ENCODE measurements around the gene ETV1.

Gene ETV1

GRCh38 chr7:13987395-13987794 is 2.1 kb downstream of the ETV1 start:
- DNase-seq (ENCODE audit: extremely low read depth in 1 of 2, low read depth in 1 of 2) = no peak

DNA sequence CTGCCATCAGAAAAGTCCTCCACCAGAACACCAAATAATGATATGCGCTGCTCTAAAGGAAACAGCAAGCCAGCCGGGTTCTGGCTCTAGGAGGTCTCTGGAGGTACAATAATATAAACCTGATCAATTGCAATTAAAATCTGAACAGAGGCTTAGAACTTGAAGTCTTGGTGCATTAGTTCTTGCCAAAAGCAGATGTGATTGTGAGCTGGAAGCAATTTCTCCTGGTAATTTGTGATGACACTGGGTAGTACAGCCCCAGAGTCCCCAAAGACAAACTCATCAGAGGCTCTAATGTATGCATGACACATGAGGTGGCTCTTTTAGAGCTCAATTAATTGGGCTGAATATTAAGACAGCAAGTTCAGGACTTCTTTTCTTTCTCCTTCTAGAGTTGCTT is 3.3 kb downstream of the ETV1 start:
- DNase-seq (ENCODE audit: extremely low read depth in 1 of 2, low read depth in 1 of 2) = no peak

DNA sequence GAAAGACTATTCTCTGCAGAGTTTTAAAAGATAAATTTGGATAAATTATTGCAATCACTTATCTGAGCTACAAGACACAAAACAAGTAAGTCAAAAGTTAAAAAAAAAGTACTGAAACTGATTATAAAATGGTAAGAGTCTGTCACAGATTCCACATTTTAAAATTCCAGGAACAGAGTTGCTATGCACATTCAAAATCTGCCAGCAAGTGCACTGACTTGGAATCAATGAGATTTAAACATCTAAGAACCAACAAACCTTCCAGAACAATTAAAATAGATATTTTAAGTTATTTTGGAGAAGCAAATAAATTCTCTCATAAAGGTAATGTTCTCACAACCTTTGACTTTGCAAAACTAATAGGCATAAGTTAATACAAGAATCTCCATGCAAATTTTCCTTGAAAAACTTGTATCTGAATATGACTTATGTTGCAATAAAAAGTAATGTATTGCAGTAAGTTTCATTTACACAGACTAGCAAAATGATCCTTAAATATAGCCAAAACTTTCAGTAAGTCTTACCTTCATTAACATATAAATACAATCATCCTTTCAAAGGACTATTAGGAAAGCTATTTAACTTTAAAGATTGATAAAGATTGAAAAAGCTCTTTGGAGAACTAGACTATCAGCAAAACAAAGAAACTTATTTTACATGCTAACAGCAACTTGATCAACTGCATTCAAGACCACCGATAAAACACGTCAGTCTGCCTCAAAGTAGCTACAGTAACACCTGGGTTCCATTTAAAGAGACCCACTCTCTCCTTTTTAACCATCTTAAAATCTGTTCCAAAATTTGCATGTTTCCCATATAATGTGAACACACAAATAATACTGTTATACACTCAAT is 4.4 kb downstream of the ETV1 start:
- DNase-seq (ENCODE audit: extremely low read depth in 1 of 2, low read depth in 1 of 2) = no peak

GRCh38 chr7:13984061-13984460 is 5.4 kb downstream of the ETV1 start:
- no peak for DNase-seq (ENCODE audit: extremely low read depth in 1 of 2, low read depth in 1 of 2)

DNA sequence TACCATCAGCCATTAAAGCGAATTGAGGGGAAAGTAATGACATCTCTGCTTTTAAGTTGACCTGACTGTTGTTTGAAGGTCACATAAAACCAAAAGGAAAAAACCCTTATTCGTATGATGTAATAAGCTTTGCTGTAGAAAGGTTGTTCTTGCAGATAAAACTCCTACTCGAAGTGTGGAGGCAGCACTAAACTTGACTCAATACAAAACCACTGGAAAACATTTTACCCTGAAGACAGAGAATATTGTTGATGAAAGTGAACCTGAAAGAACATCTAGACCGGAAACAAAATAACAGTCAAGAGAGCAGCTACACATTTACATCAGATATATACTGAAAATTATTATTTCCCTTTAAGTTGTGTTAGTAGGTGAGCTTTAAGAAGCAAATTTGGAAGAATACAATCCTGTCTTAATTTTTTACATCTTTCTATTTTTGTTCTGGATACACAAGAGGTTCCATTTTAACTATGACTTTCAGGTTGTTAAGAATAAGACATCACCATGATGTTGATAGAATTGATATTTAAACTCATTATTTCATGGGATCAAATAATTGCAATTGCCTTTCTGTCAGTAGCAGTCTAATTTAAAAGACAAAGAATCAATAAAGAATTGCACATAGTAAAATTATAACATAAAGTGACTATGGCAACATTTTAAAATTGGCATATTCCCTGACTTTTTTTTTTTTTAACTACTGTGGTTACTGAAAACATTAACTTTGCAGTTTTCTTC is 6.4 kb downstream of the ETV1 start:
- DNase-seq (ENCODE audit: extremely low read depth in 1 of 2, low read depth in 1 of 2) = no peak

GRCh38 chr7:13981070-13981469 is 8.4 kb downstream of the ETV1 start:
- no peak for DNase-seq (ENCODE audit: extremely low read depth in 1 of 2, low read depth in 1 of 2)

DNA sequence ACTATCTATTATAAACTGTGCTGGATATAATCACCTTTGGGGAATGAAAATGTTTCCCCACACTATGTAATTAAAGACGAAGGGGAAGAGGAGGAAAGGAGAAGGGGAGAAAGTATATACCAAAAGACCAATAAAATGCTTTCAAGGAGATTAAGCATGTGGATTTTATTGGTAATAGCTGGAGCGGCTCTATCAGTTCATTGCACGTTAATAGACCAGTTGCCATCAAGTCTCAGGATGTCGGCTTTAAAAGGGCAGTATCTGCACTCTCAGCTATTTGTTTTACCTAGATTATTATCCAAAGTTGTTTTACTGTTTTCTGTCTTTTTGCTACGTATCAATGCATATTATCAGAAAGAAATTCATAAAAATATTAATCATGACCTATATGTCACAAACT is 9.0 kb downstream of the ETV1 start:
- no peak for DNase-seq (ENCODE audit: extremely low read depth in 1 of 2, low read depth in 1 of 2)

DNA sequence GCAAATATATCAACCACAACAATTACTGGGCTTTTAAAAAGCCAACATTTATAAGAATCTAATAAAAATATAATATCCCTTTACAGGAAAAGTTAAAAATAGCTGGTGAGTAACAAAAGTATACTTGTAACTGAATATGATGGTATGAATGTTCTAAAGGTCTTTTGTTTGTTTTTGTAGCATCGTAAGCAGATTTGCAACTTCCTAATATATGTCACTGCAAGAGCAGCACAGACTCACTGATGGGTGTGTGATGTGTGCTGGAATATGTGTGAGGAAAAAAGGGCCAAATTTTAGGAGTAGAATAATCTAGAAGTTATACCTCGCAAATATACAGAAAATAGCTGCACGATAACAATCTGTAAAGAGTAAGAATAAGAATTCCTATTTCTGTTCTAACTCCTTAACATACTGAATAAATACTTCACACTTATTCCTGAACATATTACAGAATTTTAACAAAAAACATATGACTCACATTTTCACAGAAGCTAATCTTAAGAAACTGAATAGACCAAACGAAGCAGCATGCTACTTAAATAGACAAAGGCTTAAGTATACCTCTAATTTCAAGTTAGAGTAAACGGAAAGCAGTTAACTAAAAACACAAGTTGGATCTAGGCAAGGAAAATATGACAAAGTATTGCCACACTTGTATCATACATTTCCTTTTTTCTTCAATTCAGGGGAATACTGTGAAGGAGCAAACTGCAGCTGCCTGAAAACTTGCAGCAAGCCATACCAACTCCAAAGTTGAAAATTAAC is 9.6 kb downstream of the ETV1 start:
- DNase-seq (ENCODE audit: extremely low read depth in 1 of 2, low read depth in 1 of 2) = no peak

GRCh38 chr7:13976594-13976993 is 12.9 kb downstream of the ETV1 start:
- no peak for DNase-seq (ENCODE audit: extremely low read depth in 1 of 2, low read depth in 1 of 2)

GRCh38 chr7:13965077-13965476 is 24.4 kb downstream of the ETV1 start:
- no peak for DNase-seq (ENCODE audit: extremely low read depth in 1 of 2, low read depth in 1 of 2)

DNA sequence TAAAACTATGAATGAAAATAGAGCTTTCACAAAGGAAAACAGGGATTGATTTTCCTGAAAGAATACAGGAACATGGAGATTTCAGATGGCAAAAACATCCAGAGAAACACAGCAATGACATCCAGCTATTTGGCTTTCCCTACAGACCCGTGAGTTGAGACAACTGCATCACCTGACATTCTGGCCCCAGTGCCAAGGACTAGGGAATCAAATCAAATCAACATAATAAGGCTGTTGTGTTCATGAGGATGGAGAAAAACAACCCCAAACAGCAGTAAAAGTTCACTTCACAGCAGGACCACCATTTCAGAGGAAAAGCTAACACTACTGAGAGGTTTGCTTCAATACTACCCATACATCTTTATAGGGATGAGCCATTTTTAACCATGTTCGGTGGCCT is 25.5 kb downstream of the ETV1 start:
- DNase-seq (ENCODE audit: extremely low read depth in 1 of 2, low read depth in 1 of 2) = no peak

DNA sequence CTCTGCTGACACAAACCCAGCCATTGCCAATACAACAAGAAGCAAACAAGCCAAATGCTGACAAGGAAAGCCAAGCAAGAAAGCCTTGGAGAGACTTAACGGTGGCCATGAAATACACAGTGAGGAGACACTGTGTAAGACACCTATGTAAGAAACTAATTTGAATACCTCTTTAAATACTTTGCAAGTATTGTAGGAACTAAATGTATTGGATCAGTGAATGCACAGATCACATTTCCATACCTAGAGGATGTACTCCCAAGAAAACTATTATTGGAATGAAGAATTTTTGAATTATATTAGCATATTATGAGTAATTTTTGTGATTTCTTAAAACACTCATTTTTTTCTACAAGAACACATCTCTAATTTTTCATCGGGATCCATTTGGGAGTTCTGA is 34.0 kb downstream of the ETV1 start:
- no peak for DNase-seq (ENCODE audit: extremely low read depth in 1 of 2, low read depth in 1 of 2)

GRCh38 chr7:13953368-13953767 is 36.1 kb downstream of the ETV1 start:
- no peak for DNase-seq (ENCODE audit: extremely low read depth in 1 of 2, low read depth in 1 of 2)

DNA sequence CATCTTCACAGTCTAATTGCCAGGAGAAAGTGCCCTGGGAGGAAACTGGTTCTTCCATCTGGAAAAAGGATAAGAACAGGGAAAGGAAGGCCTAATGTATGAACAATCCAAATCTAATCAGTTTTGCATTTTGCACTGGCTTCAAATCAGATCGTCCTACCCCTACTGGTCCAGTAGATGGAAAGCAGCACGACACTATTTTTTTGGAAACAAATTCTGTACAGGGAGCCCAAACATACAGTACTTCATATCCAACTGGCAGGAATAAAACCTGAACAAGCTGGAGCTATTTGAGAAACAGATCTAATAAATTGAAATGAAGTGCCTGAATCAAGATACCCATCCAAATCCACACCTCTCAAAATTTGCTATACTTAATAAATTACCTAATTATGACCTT is 36.5 kb downstream of the ETV1 start:
- no peak for DNase-seq (ENCODE audit: extremely low read depth in 1 of 2, low read depth in 1 of 2)

DNA sequence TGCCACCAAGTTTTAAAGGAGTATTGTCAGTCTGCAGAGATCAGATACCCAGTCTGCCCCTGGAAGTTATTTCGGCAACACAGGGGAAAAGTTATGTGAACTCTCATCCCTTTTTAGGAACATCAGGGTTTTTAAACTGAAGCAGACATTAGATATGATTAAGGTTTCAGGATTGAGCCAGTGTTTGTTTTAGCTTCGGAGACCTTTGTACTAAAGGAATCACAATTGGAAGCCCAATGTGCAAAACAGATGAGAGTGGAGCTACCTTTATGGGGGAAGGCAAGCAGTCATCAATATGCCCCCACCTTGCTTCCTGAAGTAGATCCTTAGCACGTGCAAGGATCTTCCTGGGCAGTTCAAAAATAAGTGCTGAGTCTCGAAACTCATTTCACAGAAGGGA is 39.5 kb downstream of the ETV1 start:
- DNase-seq (ENCODE audit: extremely low read depth in 1 of 2, low read depth in 1 of 2) = no peak

GRCh38 chr7:13949445-13949844 is 40.0 kb downstream of the ETV1 start:
- DNase-seq (ENCODE audit: extremely low read depth in 1 of 2, low read depth in 1 of 2) = no peak

DNA sequence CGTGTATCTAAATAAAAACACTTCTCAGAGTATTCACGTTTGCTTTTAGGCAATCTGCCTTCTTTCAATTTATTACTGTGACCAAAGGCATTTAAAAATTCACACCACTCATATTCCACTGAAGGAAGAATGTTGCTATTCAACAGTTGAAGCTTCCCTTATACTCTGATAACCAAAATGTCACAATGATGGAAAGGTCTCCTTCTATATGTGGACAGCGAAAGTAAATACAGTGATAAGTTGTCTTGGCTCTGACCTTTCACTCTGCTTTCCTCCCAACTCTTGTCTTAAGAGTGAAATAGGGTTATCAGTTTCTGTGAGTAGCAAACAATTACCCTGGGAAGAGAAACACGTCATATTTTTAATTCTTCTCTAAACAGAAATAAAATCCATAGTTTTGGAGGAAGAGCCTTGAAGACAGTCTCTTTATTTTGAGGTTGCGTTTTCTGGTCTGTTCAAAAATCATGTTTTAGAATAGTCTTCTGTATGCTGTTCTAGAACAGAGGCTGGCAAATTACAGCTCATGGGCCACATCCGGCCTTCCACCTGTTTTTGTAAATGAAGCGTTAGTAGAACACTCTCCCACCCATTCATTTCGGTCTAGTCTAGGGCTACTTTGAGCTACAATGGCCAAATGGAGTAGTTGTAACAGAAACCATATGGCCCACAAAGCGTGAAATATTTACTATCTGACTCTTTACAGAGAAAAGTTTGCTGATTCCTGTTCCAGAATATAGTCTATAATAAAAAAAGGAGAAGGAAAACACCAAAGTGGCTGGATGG is 41.3 kb downstream of the ETV1 start:
- no peak for DNase-seq (ENCODE audit: extremely low read depth in 1 of 2, low read depth in 1 of 2)

DNA sequence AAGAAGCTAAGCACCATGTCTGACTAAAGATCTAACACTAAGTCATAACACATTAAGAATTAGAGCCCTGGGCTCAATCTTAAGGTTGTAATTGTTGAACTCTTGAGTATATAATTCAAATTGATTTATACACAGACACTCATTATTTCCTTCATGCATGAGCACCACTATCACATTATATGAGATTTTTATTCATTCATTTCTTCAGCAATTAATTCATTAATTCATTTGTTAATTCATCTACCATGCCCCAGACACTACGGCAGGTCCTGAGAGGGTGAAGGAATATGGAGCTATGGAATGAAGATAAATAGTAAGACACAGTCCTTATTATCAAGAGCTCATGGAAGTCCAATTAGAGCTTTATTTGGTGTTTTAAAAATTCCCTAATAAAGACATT is 41.9 kb downstream of the ETV1 start:
- no peak for DNase-seq (ENCODE audit: extremely low read depth in 1 of 2, low read depth in 1 of 2)

DNA sequence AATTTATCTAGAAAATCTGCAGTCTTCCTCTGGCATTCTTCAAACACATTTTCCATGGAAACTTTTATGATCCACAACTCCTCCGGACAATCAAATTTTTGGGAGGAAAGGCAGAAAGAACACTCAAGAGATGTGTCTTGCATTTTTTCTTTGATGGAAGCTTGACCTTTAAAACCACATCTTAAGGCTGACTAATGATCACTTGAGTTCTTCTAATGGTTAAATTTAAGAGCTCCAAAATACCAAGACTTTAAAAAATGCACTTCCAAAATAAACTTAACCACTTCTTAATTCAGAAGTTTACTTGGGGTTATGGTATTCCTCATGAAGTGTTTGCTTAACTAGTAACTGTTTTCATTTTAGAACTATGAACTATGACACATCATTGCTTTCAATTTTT is 43.3 kb downstream of the ETV1 start:
- no peak for DNase-seq (ENCODE audit: extremely low read depth in 1 of 2, low read depth in 1 of 2)

DNA sequence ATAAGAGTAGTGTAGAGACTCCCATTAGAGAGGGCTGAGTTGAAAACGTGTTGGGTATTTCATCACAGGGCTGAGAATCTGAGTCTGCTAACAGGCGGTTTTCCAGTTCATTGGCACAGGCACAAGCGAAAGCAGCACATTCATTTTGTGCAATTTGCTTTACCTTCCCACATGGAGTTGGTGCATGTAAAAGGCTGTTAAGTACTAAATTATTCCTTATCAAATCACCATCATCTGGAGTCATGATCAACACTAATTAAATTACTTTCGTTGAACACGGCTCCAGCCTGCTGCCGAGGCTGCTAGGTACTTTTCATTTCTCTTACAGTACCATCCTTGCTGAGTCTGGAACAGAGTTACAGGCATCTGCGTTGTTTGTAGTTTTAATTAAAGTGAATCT is 43.8 kb downstream of the ETV1 start:
- DNase-seq (ENCODE audit: extremely low read depth in 1 of 2, low read depth in 1 of 2) = no peak

- no peak for DNase-seq (ENCODE audit: extremely low read depth in 1 of 2, low read depth in 1 of 2)
These were observed 55.9 kb downstream of the ETV1 start for GRCh38 chr7:13933536-13933935.

Data from activated CD8-positive, alpha-beta memory T cell treated with anti-CD3 and anti-CD28 coated beads for 1 hour (primary cell).